HG03135 (cell line): ENCODE data around the gene CROT.
"Not testable (repeated sequence)": the region's sequence is repeated elsewhere in the genome, so short reads cannot be mapped to it uniquely, and the experiment has no call there.

Source experiments
- ATAC-seq: cut with Tn5 transposase; IDR thresholded peaks from one replicate; pipeline ENCODE4 v1.9.1; 2021; ENCODE audit warnings: mild to moderate bottlenecking, moderate library complexity; ENCODE audit not compliant: unreplicated experiment

CROT gene

GRCh38 chr7:87345166-87345927 is at the start of gene CROT:
TSS of gene CROT (plus strand) at chr7:87345664. CDS start at chr7:87349069, 3,405 bp downstream.
- ATAC-seq, result peak; percentile 98

- ATAC-seq, result no peak
Observed at GRCh38 chr7:87300756-87301155, 44.7 kb upstream of the CROT start.

- ATAC-seq, result no peak
Observed at GRCh38 chr7:87310790-87311419, 34.6 kb upstream of the CROT start.

GRCh38 chr7:87312215-87312865 is 33.1 kb upstream of the CROT start:
- ATAC-seq, result peak; percentile 69

- ATAC-seq, result peak; percentile 79
Observed at GRCh38 chr7:87316097-87316700, 29.3 kb upstream of the CROT start.

- ATAC-seq, result no peak
Observed at GRCh38 chr7:87316846-87317552, 28.5 kb upstream of the CROT start.

- no peak for ATAC-seq
Observed at GRCh38 chr7:87317691-87318245, 27.7 kb upstream of the CROT start.

GRCh38 chr7:87318741-87319140 is 26.7 kb upstream of the CROT start:
- ATAC-seq, result no peak

- ATAC-seq, result not testable (repeated sequence)
Observed at GRCh38 chr7:87319154-87319581, 26.3 kb upstream of the CROT start.

- ATAC-seq, result no peak
Observed at GRCh38 chr7:87322912-87323311, 22.6 kb upstream of the CROT start.

GRCh38 chr7:87325576-87326370 is 19.7 kb upstream of the CROT start:
- ATAC-seq, result no peak

- ATAC-seq, result no peak
Observed at GRCh38 chr7:87328281-87328680, 17.2 kb upstream of the CROT start.

- ATAC-seq, result no peak
Observed at GRCh38 chr7:87330316-87330715, 15.1 kb upstream of the CROT start.

GRCh38 chr7:87330942-87331341 is 14.5 kb upstream of the CROT start:
- no peak for ATAC-seq

GRCh38 chr7:87331687-87332252 is 13.7 kb upstream of the CROT start:
- no peak for ATAC-seq

- ATAC-seq, result no peak
Observed at GRCh38 chr7:87332321-87332720, 13.1 kb upstream of the CROT start.

GRCh38 chr7:87336136-87336535 is 9.3 kb upstream of the CROT start:
- ATAC-seq, result no peak

- no peak for ATAC-seq
Observed at GRCh38 chr7:87337331-87337730, 8.1 kb upstream of the CROT start.

GRCh38 chr7:87339373-87339897 is 6.0 kb upstream of the CROT start:
- ATAC-seq, result no peak
